ENCODE results near the gene CNIH3.
"Not testable (repeated sequence)": the region's sequence is repeated elsewhere in the genome, so short reads cannot be mapped to it uniquely, and the experiment has no call there.

CNIH3 gene

GRCh38 chr1:224644553-224645154 is 28.5 kb downstream of the CNIH3 start:
- DNase-seq = peak; percentile 49

DNA sequence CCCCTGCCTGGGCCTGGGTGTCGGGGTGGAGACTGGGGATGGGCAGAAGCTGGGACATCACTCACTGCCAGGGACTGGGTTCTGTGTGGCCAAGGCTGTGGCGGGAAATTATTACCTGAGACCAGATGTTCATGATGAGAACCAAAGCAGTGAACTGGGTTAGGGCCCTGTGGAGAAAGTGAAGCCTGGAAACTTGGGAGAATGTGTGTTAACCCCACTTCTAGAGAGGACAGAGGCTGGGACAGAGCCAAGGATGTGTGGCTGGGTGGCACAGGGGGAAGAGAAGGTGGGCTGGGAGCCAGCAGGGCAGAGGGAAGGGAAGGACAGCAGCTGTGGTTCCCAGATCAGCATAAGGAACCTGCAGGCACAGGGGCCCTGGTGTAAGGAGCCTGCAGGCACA is 31.3 kb downstream of the CNIH3 start:
- no peak for DNase-seq

DNA sequence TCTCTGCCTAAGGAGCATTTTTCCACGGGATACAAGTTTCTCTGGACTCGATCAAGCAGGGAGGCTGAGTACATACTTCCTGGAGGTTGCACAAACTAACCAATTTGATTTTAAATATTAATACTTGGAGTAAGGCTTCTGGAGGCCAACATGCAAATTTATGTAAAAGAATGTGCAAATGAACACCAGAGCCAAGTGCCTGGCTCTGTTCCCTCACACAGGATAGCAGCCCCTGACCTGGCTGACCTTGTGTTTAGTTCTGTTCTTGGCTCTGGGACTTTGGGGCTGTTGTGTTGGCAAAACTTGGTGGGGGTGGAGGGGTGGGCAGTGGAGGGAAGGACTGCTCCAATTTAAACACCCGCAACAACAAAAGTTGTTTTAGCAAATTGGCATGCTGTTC is 34.2 kb downstream of the CNIH3 start:
- DNase-seq = no peak

- no peak for DNase-seq
Observed at GRCh38 chr1:224651188-224651587, 35.1 kb downstream of the CNIH3 start.

DNA sequence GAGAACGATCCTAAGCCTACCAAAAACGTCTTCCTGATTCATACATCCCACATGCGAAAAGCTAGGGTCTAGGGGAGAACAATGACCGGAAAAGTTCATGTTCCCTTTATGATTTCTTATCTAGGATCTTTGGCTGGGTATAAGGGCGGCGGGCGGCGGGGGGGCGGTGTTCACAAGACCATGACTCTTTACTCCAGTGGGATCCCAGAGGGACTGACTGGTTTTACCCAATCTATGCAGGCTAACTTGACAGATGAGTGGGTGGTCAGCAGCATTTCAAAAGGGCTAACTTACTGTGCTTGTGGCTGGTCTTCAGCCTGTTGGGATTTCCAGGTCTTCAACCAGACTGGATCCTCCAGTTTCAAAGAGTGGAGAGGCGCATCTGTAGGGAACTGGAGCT is 40.3 kb downstream of the CNIH3 start:
- DNase-seq = no peak

- DNase-seq = no peak
Observed at GRCh38 chr1:224660074-224660473, 44.0 kb downstream of the CNIH3 start.

- no peak for DNase-seq
Observed at GRCh38 chr1:224662870-224663269, 46.8 kb downstream of the CNIH3 start.

DNA sequence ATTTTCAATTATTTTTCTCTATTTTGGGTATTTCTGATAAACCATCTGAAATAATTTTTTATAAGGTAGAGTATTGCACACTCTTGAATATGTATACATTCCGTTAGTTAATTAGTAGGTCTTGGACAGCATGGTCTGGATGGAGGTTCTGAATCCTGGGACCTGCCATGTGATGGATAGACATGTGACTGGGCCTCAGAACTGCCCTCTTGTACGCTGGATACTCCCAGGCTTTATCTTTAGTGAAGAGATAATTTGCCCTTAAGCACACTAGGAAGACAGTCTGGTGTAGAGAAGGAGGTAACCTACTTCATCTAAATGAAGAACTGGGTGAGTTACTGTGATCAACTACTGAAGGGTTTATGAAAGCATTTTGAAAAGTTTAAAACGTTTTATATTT is 48.9 kb downstream of the CNIH3 start:
- DNase-seq = no peak

GRCh38 chr1:224666078-224666477 is 50.0 kb downstream of the CNIH3 start:
- DNase-seq = no peak

DNA sequence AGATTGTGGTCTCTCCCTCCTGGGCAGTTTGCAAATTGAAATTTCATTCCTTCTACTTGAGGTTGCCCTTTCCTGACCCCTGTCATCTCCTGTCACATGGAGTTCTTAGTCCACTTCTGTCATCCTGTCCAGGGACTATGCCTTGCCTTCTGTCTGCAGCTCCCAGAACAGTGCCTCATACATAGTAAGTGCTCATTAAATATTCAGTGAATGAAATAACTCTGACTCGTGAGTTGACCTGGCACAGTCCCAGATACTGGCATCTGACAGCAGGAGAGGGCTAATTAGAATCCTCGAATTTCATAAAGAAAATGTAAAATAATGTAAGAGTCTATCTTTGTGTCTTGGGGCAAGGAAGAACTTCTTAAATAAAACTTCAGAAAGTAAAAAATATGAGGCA is 50.8 kb downstream of the CNIH3 start:
- DNase-seq = no peak

DNA sequence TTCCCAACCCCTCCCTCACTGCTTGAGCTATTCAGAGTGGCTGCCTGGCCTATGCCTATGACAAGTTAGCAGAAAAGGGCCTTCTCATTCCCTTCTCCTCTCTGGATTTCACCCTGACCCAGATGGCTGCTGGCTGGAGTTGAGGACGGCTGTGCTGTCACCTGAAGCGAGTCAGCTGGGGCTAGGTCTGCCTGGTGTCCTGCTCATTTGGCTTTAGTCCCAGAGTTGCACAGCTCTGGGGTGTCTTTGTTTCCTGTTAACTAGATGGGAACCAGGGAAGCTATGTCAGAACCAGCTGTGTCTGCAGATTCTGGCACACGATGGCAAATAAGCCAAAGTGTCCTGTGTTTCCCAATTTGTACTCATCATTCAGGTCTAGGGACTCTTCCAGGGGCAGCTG is 52.9 kb downstream of the CNIH3 start:
- DNase-seq = no peak

DNA sequence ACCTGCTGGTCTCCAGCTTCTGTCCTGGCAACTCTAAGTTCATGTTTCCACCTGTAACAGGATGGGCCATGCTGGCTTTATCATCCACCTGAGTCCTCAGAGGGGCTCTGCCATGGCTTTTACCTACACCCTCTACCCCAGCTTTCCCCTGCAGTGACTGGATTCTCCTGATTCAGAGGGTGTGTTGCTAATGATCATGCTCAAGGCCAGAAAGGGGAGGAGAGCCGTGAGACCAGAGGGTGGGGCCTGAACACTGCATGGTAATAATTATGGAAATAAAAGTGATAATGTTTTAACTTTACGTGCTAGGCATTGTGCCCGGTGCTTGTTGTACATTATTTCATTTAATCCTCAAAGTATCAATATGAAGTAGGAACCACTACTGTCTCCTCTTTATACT is 53.3 kb downstream of the CNIH3 start:
- no peak for DNase-seq

DNA sequence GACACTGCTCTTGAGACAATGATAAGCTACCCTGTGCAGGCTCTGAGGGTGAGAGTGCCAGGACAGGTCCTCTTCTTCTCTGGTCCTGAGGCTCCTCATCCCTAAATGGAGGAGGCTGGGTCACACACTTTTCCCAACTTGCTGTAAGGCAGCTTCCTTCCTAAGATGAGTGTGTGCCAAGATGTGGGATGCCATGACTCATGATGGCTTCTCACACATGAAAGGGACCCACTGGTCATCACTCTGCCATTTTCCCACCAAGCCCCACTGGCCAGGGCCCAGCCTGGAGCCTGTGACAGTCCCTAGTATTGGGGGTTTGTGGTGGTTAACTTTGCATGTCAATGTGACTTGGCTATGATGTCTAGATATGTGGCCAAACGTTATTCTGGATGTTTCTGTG is 54.4 kb downstream of the CNIH3 start:
- no peak for DNase-seq

DNA sequence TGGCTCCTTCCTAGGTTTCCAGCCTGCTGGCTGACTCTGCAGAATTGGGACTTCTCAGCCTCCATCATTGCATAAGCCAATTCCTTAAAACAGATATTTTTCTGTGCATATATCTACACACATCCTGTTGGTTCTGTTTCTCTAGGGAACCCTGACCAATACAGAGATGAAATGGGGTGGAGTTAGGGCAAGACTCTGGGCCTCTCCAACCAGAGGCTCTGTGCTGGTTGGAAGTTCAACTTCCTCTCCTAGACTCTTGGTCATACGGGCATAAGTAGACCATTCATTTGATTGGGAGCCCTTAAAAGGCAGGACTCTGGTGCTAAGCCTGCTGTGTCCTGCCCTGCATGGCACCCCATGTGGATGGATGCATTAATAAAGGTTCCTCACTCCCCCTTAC is 55.0 kb downstream of the CNIH3 start:
- DNase-seq = no peak

- no peak for DNase-seq
Observed at GRCh38 chr1:224673141-224673540, 57.0 kb downstream of the CNIH3 start.

DNA sequence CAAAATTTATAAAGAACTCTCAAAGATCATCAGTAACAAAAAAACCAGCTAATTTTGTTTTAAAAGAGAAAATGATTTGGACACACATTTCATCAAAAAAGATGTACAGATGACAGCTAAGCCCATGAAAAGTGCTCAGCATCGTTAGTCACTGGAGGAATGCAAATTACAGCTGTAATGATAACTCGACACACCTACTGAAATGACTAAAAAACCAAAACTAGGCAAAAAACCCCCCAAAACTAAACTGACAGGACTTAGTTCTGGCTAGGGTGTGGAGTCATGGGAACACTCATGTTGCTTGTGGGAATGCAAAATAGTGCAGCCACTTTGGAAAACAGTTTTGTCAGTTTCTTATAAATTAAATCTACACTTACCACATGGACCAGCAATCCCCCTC is 59.5 kb downstream of the CNIH3 start:
- no peak for DNase-seq

DNA sequence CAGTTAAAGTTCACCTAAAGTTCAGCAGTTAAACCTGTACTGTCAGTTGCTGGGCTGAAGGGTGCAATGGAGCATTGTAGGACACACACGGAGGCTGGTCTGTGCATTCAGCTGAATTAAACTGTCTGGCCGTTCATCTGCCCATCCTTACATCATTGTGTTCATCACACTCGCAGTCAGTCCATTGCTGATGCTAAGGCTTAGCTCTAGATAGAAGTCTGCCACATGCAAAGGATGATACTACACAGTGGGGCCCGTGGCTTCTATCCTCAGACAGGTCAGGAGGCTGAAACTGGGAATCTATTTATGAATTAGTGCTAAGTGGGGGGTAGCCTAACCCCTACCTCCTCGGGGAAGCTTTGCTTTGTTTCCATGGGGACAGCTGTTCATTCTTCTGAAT is 60.4 kb downstream of the CNIH3 start:
- DNase-seq = no peak

DNA sequence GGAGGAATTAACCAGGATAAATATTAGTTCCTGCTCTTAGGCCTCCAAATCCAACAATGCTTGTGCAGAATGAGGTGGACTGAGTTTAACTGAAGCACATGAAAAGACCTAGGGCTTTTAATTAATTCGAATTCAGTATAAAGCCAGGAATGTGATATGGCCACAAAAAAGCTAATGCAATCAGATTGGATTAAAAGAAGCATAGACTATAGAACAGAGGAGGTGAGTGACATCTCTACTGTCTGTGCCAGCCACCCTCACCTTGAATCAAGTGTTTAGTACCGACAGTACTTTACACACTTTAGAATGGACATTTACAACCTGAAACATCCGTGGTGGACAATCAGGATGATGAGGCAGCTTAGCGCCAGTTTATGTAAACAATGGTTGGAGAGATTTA is 62.1 kb downstream of the CNIH3 start:
- DNase-seq = no peak

GRCh38 chr1:224679606-224680005 is 63.5 kb downstream of the CNIH3 start:
- DNase-seq = no peak

DNA sequence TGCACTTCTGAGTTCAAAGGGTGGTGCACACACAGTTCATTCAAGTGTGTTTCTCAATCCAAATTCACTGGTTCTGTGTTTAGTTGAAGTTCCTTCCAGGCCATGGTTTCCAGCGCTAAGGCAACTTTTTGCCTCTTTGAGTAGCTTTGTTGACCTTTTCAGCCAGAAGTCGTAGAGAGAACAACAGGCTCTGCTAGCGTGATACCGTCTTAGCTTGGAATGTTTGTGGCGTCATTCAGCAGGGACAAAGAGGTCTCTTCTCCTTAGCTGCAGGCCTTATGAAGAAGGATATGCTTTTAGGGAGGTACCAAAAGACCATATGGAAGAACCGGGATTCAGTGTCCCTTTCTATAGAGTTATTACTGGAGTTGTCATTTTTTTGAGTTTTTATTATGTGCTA is 65.7 kb downstream of the CNIH3 start:
- no peak for DNase-seq

- DNase-seq = no peak
Observed at GRCh38 chr1:224683936-224684335, 67.8 kb downstream of the CNIH3 start.

- no peak for DNase-seq
Observed at GRCh38 chr1:224684979-224685425, 68.9 kb downstream of the CNIH3 start.

GRCh38 chr1:224686140-224686539 is 70.0 kb downstream of the CNIH3 start:
- DNase-seq = not testable (repeated sequence)

GRCh38 chr1:224687465-224687864 is 71.3 kb downstream of the CNIH3 start:
- DNase-seq = no peak

GRCh38 chr1:224689374-224689773 is 73.3 kb downstream of the CNIH3 start:
- DNase-seq = no peak

- DNase-seq = no peak
Observed at GRCh38 chr1:224690576-224690975, 74.5 kb downstream of the CNIH3 start.
